DND-41 (cell line): ENCODE measurements around the gene OR51S1.

ENCODE experiments used
- ATAC-seq: fragments of 200-7000 bp; cut with Tn5 transposase; 3 replicates; pipeline ENCODE4 v1.9.1; 2021; ENCODE audit warnings: low read depth; ENCODE audit not compliant: insufficient read depth
- DNase-seq: peaks from one replicate; pipeline ENCODE4 v3.0.0-alpha.2; 2020
- H2AFZ ChIP-seq: 2 replicates; pipeline ENCODE4 v1.6.0; 2012; ENCODE audit warnings: low read depth, low read length
- H3K27ac ChIP-seq: 2 replicates; pipeline ENCODE4 v1.5.1; 2012; ENCODE audit warnings: low read length, inconsistent platforms
- H3K27me3 ChIP-seq: fragments of 200-600 bp; sonication (generic); 2 replicates; pipeline ENCODE4 v1.6.0; 2012; ENCODE audit warnings: low read length, mild to moderate bottlenecking, inconsistent platforms; ENCODE audit not compliant: insufficient read depth, poor library complexity
- H3K36me3 ChIP-seq: 2 replicates; pipeline ENCODE4 v1.5.1; 2012; ENCODE audit warnings: low read length, inconsistent platforms; ENCODE audit not compliant: insufficient read depth
- H3K4me1 ChIP-seq: 2 replicates; pipeline ENCODE4 v1.5.1; 2012; ENCODE audit warnings: mild to moderate bottlenecking, low read length; ENCODE audit not compliant: insufficient read depth
- H3K4me2 ChIP-seq: 2 replicates; pipeline ENCODE4 v1.6.0; 2012; ENCODE audit warnings: mild to moderate bottlenecking, moderate library complexity, low read length, inconsistent platforms; ENCODE audit not compliant: insufficient read depth
- H3K4me3 ChIP-seq, 2 experiments: fragments of 200-600 bp in 1 of 2; shearing (Covaris generic) in 1 of 2; 2 replicates each; pipeline ENCODE4 v1.5.1; 2012 to 2016; ENCODE audit warnings: inconsistent platforms in 2 of 2, low read length in 2 of 2, mild to moderate bottlenecking in 2 of 2, low read depth in 1 of 2, moderate library complexity in 1 of 2
- H3K79me2 ChIP-seq: 2 replicates; pipeline ENCODE4 v1.6.0; 2012; ENCODE audit warnings: low read length, inconsistent platforms; ENCODE audit not compliant: insufficient read depth
- H3K9ac ChIP-seq: 2 replicates; pipeline ENCODE4 v1.6.0; 2012; ENCODE audit warnings: low read depth, mild to moderate bottlenecking, inconsistent platforms, low read length, moderate library complexity
- H3K9me3 ChIP-seq: 2 replicates; pipeline ENCODE4 v1.5.1; 2012; ENCODE audit warnings: low read length, moderate library complexity, mild to moderate bottlenecking, inconsistent platforms; ENCODE audit not compliant: insufficient read depth, severe bottlenecking
- H4K20me1 ChIP-seq: 2 replicates; pipeline ENCODE4 v1.6.0; 2012; ENCODE audit warnings: low read length; ENCODE audit not compliant: insufficient read depth
- CTCF ChIP-seq: IDR thresholded peaks from 2 replicates; pipeline ENCODE4 v1.5.1; 2012; ENCODE audit warnings: borderline replicate concordance, low read length, moderate library complexity, mild to moderate bottlenecking; ENCODE audit not compliant: poor library complexity, severe bottlenecking; ENCODE audit errors: extremely low read depth
- EZH2 ChIP-seq: IDR thresholded peaks from 3 replicates; pipeline ENCODE4 v1.6.1; 2012; ENCODE audit warnings: borderline replicate concordance, low read depth, mild to moderate bottlenecking, moderate library complexity, low read length, inconsistent platforms; ENCODE audit not compliant: severe bottlenecking

Gene OR51S1

GRCh38 chr11:4830909-4831308, 18.1 kb downstream of the OR51S1 start:
- ATAC-seq (no peak), DNase-seq (no peak)
- H3K9ac ChIP-seq = no peak overlapping the region
- H3K4me2 ChIP-seq = no peak overlapping the region
- H3K27ac ChIP-seq = no peak overlapping the region
- H2AFZ ChIP-seq = no peak overlapping the region
- no peaks in the 10 kb centered on the region for H3K79me2 ChIP-seq
- no peaks in the 10 kb centered on the region for H3K36me3 ChIP-seq
- no peak for TF ChIP-seq EZH2
- TF ChIP-seq CTCF = no peak
- H3K9me3 ChIP-seq = no peaks in the 10 kb centered on the region
- no peaks in the 10 kb centered on the region for H3K4me1 ChIP-seq
- peaks cover 4% of the 10 kb centered on the region for H3K27me3 ChIP-seq
- no peaks in the 10 kb centered on the region for H4K20me1 ChIP-seq
- H3K4me3 ChIP-seq = no peak overlapping the region

- Histone ChIP-seq H3K4me2 (no peak overlapping the region), H3K4me1 (no peaks in the 10 kb centered on the region), H3K9ac (no peak overlapping the region), H3K4me3 (no peak overlapping the region), H3K27ac (no peak overlapping the region), H3K9me3 (no peaks in the 10 kb centered on the region), H3K79me2 (no peaks in the 10 kb centered on the region), H2AFZ (no peak overlapping the region), H3K27me3 (peaks cover 4% of the 10 kb centered on the region), H4K20me1 (no peaks in the 10 kb centered on the region), H3K36me3 (no peaks in the 10 kb centered on the region)
- TF ChIP-seq CTCF = no peak
- TF ChIP-seq EZH2 = no peak
- no peak for ATAC-seq
- DNase-seq = no peak
Measured at GRCh38 chr11:4830346-4830745, 18.7 kb downstream of the OR51S1 start.

DNA sequence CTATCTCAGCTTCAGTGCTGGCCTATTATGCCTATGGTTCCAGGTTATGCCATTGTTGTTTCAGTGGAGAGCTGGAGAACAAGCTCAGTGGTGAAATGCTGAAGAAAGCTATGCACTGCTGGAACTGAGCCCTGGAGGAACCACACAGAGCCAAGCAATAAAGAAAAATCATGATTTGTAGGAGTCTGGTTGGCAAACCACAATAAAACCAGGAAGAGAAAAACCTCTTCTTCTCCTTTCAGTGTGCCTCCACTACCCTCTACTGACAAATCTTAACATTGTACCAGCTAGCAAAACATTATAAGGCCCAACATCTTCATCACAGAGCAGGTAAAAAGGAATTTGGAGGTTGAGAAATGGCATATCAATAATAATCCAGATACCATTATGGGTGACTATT, 22.6 kb downstream of the OR51S1 start:
- TF ChIP-seq CTCF (peak; percentile 22), EZH2 (no peak)
- no peaks in the 10 kb centered on the region for H3K79me2 ChIP-seq
- H3K4me3 ChIP-seq = no peak overlapping the region
- H3K9me3 ChIP-seq = no peaks in the 10 kb centered on the region
- H4K20me1 ChIP-seq = no peaks in the 10 kb centered on the region
- H3K27ac ChIP-seq = no peak overlapping the region
- H3K9ac ChIP-seq = no peak overlapping the region
- H3K27me3 ChIP-seq = no peaks in the 10 kb centered on the region
- no peak overlapping the region for H3K4me2 ChIP-seq
- ATAC-seq (no peak), DNase-seq (no peak)
- H3K4me1 ChIP-seq = no peaks in the 10 kb centered on the region
- no peak overlapping the region for H2AFZ ChIP-seq
- H3K36me3 ChIP-seq = no peaks in the 10 kb centered on the region

- Histone ChIP-seq H3K9me3 (no peaks in the 10 kb centered on the region), H3K27ac (no peak overlapping the region), H3K9ac (no peak overlapping the region), H3K4me3 (no peak overlapping the region), H2AFZ (no peak overlapping the region), H3K4me2 (no peak overlapping the region), H3K4me1 (no peaks in the 10 kb centered on the region), H3K36me3 (no peaks in the 10 kb centered on the region), H4K20me1 (no peaks in the 10 kb centered on the region), H3K27me3 (no peaks in the 10 kb centered on the region), H3K79me2 (no peaks in the 10 kb centered on the region)
- no peak for DNase-seq
- TF ChIP-seq CTCF (no peak), EZH2 (no peak)
- no peak for ATAC-seq
Measured at GRCh38 chr11:4825132-4825531, 23.9 kb downstream of the OR51S1 start.
